GM13977 (cell line): ENCODE results near the gene OR5K3.

ENCODE experiments used
- DNase-seq: peaks from one replicate; pipeline ENCODE4 v3.0.0; 2012; ENCODE audit warnings: low spot score
- in situ Hi-C: fragments of 300-500 bp; cut with MboI; formaldehyde crosslinking; loops from one replicate; pipeline ENCODE4 v1.12.0; 2022; ENCODE audit warnings: low sequenced_read_pairs, low pct_unique_long_range_greater_than_20kb, mixed read lengths, inconsistent platforms; ENCODE audit not compliant: unreplicated experiment
- TF ChIP-seq, protein P1 (sequence below): IDR thresholded peaks from 2 replicates; pipeline ENCODE4 v1.5.1; 2012; ENCODE audit warnings: mild to moderate bottlenecking, control low read depth; ENCODE audit not compliant: insufficient read depth; ENCODE audit errors: extremely low read depth, missing control alignments

The OR5K3 gene

GRCh38 chr3:98404010-98404409 is 13.5 kb downstream of the OR5K3 start:
- in situ Hi-C loops: no loop called here
- TF ChIP-seq, protein P1, sequence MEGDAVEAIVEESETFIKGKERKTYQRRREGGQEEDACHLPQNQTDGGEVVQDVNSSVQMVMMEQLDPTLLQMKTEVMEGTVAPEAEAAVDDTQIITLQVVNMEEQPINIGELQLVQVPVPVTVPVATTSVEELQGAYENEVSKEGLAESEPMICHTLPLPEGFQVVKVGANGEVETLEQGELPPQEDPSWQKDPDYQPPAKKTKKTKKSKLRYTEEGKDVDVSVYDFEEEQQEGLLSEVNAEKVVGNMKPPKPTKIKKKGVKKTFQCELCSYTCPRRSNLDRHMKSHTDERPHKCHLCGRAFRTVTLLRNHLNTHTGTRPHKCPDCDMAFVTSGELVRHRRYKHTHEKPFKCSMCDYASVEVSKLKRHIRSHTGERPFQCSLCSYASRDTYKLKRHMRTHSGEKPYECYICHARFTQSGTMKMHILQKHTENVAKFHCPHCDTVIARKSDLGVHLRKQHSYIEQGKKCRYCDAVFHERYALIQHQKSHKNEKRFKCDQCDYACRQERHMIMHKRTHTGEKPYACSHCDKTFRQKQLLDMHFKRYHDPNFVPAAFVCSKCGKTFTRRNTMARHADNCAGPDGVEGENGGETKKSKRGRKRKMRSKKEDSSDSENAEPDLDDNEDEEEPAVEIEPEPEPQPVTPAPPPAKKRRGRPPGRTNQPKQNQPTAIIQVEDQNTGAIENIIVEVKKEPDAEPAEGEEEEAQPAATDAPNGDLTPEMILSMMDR: no peak
- no peak for DNase-seq

DNA sequence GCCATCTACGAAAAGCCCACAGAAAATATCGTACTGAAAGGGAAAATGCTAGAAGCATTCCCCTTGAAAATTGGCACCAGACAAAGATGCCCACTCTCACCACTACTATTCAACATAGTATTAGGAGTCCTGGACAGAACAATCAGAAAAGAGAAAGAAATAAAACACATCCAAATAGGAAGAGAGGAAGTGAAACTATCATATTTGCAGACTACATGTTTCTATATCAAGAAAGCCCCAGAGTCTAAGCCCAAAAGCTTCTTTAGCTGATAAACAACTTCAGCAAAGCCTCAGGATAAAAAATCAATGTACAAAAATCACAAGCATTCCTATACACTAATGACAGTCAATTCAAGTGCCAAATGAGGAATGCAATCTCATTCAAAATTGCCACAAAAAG is 15.6 kb downstream of the OR5K3 start:
- TF ChIP-seq, protein P1: no peak
- in situ Hi-C loops: no loop called here
- DNase-seq: no peak

- in situ Hi-C loops: no loop called here
- TF ChIP-seq, protein P1: no peak
Observed at GRCh38 chr3:98432575-98432974, 42.1 kb downstream of the OR5K3 start.

DNA sequence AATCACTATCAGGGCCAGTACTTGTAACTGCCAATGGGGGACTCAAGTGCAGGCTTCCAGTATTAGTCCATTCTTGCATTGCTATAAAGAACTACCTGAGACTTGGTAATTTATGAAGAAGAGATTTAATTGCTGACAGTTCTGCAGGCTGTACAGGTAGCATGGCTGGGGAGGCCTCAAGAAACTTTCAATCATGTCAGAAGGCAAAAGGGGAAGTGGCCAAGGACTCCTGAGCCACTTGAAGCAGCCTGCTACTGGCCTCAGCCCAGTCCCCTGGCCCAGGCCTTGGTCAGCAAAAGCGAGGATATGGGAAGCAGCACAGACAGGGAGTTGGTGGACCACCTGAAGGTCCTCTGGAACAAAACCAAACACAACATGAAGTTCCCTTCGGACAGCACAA is 43.3 kb downstream of the OR5K3 start:
- no peak for DNase-seq
- in situ Hi-C loops: no loop called here
- TF ChIP-seq, protein P1: no peak

More at GRCh38 chr3:98432575-98432974, 42.1 kb downstream of the OR5K3 start:
- no peak for DNase-seq

GRCh38 chr3:98434412-98434811 is 43.9 kb downstream of the OR5K3 start:
- in situ Hi-C loops: no loop called here
- no peak for DNase-seq
- TF ChIP-seq, protein P1: no peak

GRCh38 chr3:98440283-98440682 is 49.8 kb downstream of the OR5K3 start:
- TF ChIP-seq, protein P1: no peak
- in situ Hi-C loops: no loop called here
- DNase-seq: no peak
